ENCODE measurements around the gene COL13A1. TPM values are rescaled to one million over a fixed set of nuclear protein-coding genes. Genes with fewer than 3 reads are reported as not detected.

Gene COL13A1
- total RNA-seq, 1 experiment from 2014 or later, result 5.9 TPM

DNA sequence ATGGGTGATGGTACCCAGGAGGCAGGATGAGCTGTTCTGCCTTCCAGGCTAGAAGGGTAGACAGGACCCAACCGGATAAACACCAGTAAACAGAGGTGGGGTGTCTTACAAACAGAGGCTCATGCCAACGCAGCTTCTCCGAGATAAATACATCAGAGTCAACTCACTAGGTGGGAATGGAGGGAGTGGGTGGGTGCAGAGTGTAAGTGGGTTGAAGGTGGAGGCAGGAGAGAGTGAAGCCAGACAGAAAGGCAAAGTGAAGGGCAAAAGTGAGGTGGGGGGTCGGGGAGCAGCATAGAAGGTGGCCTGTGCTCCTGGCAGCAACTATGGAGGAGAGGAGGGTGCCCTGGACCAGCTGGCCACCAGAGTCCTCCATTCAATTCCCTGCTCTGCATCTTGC is 40.4 kb upstream of the COL13A1 start (continued):
- TF ChIP-seq YY1 (IDR thresholded peaks at IDR 0.05; ENCODE audit: extremely low read depth, insufficient replicate concordance, low read depth, low read length), result no peak
- no peak for TF ChIP-seq JUND (IDR thresholded peaks at IDR 0.05)

DNA sequence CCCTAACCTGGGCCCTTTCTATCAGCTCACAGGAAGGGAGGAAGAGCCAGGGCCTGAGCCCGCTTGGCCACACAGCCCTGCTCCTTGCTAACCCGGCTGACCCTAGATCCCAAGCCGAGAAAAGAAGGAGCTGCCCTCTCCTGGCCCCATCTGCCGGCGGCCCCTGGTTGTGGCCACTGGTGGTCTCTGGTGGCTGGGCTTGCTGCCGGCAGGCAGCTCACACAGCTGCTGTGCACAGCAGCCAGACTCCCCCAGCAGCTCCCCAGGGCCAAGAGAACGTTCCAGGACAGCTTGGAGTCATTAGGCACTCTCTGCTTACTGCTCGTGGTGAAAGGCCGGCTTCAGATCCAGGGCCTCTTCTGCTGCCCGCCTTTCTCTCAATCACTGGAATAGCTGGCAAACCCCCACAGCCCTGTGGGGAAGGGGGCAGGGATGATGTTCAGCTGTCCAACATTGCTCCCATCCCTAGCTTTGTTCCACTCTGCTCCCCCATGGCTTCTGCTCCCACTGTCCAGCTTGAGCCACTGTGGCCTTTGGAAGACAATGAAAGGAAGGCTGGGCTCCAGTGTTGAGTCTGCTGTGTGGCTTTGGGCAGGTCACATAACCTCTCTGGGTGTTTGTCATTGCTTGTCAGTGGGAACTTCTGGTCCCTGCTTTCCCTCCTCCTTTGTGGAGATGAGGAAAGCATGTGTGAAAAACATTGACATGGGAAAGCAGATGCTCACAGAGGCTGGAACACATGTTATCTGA is 35.4 kb upstream of the COL13A1 start:
- H3K27me3 ChIP-seq (ENCODE audit: insufficient read depth, low read length), result no peaks in the 10 kb centered on the region
- H2AFZ ChIP-seq (ENCODE audit: low read depth, low read length, poor library complexity, severe bottlenecking), result no peak overlapping the region
- BruUV-seq (replicated peaks), result no TSS peak
- no peak overlapping the region for H3K4me3 ChIP-seq (replicated peaks in 1 of 2; ENCODE audit: low read depth in 1 of 2, low read length in 2 of 2)
- ChIA-PET CTCF (interaction anchor here (1.2 kb wide), 1 partner anchor 20 kb away, joined by 3 read pairs; no protein-coding TSS in a partner anchor), POLR2A (no interaction called here), RAD21 (ENCODE audit: low non-redundant PET in 1 of 2, low total read pairs in 2 of 2, uncharacterized antibody in 2 of 2, unreplicated experiment in 2 of 2) (no interaction called here)
- no peak overlapping the region for H3K27ac ChIP-seq (ENCODE audit: low read depth, low read length)
- no peaks in the 10 kb centered on the region for H3K9me3 ChIP-seq (ENCODE audit: control insufficient read depth in 1 of 2, insufficient read depth in 1 of 2, low read depth in 1 of 2, low read length in 2 of 2)
- no peak overlapping the region for H3K9ac ChIP-seq (ENCODE audit: low read length)
- H3K36me3 ChIP-seq (ENCODE audit: control insufficient read depth in 1 of 2, insufficient read depth in 2 of 2, low read length in 2 of 2), result no peaks in the 10 kb centered on the region
- DNase-seq (ENCODE audit: low read depth, low spot score), result no peak
- no peak overlapping the region for H3K4me2 ChIP-seq (ENCODE audit: low read length)
- H3K79me2 ChIP-seq (ENCODE audit: insufficient read depth, low read length), result no peaks in the 10 kb centered on the region
- intact Hi-C loops (cut with micrococcal nuclease), result no loop called here
- ATAC-seq, result no peak
- H4K20me1 ChIP-seq (ENCODE audit: insufficient read depth), result no peaks in the 10 kb centered on the region
- H3K4me1 ChIP-seq (ENCODE audit: control insufficient read depth in 1 of 2, insufficient read depth in 2 of 2, low read length in 2 of 2), result peaks cover 16 to 34% of the 10 kb centered on the region in 2 experiments
- no peaks in the 10 kb centered on the region for H3K9me2 ChIP-seq (ENCODE audit: insufficient read depth)
- no peak for TF ChIP-seq JUND (IDR thresholded peaks at IDR 0.05)
- no peak for TF ChIP-seq ZNF274 (IDR thresholded peaks at IDR 0.05; ENCODE audit: low read depth, low read length)
- no peak for TF ChIP-seq EZH2 (IDR thresholded peaks at IDR 0.05)
- no peak for TF ChIP-seq EZH2phosphoT487 (IDR thresholded peaks at IDR 0.05; ENCODE audit: borderline replicate concordance)
- TF ChIP-seq, protein P1, sequence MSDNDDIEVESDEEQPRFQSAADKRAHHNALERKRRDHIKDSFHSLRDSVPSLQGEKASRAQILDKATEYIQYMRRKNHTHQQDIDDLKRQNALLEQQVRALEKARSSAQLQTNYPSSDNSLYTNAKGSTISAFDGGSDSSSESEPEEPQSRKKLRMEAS (IDR thresholded peaks at IDR 0.05), result no peak

DNA sequence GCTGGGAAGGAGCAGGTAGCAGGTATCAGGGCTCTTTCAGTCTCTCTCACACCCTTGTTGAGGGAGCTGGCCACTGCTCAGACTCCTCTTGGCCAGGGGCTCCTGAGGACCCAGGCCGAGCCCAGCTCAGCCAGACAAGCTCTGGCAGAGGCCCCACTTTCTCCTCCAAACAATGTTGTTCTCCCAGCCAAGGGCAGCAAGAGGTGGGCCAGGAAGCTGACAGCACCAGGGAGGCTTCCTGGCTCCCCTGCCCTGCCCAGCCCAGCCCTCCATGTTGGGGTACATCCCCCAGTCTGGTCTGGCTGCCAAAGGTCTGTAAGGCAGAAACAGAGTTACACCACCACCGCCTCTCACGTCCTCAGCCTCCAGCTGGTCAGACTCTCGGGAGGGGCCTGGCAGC is 33.9 kb upstream of the COL13A1 start:
- TF ChIP-seq, protein P1 (IDR thresholded peaks at IDR 0.05), result no peak
- TF ChIP-seq TCF7L2 (IDR thresholded peaks at IDR 0.05; ENCODE audit: borderline replicate concordance, extremely low read depth, insufficient read depth, insufficient read length) (no peak), FOSL1 (IDR thresholded peaks at IDR 0.05; ENCODE audit: low read depth) (no peak), EZH2phosphoT487 (IDR thresholded peaks at IDR 0.05; ENCODE audit: borderline replicate concordance) (no peak), ZNF274 (IDR thresholded peaks at IDR 0.05; ENCODE audit: low read depth, low read length) (no peak), EGR1 (IDR thresholded peaks at IDR 0.05; ENCODE audit: low read depth) (no peak), EZH2 (IDR thresholded peaks at IDR 0.05) (no peak), ELF1 (IDR thresholded peaks at IDR 0.05; ENCODE audit: borderline replicate concordance, low read depth) (no peak)
- TF ChIP-seq, protein P2, sequence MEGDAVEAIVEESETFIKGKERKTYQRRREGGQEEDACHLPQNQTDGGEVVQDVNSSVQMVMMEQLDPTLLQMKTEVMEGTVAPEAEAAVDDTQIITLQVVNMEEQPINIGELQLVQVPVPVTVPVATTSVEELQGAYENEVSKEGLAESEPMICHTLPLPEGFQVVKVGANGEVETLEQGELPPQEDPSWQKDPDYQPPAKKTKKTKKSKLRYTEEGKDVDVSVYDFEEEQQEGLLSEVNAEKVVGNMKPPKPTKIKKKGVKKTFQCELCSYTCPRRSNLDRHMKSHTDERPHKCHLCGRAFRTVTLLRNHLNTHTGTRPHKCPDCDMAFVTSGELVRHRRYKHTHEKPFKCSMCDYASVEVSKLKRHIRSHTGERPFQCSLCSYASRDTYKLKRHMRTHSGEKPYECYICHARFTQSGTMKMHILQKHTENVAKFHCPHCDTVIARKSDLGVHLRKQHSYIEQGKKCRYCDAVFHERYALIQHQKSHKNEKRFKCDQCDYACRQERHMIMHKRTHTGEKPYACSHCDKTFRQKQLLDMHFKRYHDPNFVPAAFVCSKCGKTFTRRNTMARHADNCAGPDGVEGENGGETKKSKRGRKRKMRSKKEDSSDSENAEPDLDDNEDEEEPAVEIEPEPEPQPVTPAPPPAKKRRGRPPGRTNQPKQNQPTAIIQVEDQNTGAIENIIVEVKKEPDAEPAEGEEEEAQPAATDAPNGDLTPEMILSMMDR (IDR thresholded peaks at IDR 0.05 in 2 of 3, conservative IDR thresholded peaks at IDR 0.05 in 1 of 3; ENCODE audit: borderline replicate concordance in 1 of 3, insufficient read depth in 1 of 3, low read depth in 2 of 3, low read length in 2 of 3), result no peak
- Histone ChIP-seq H3K9me3 (ENCODE audit: control insufficient read depth in 1 of 2, insufficient read depth in 1 of 2, low read depth in 1 of 2, low read length in 2 of 2) (no peaks in the 10 kb centered on the region; a peak in 1 of 4 replicates), H3K9me2 (ENCODE audit: insufficient read depth) (no peaks in the 10 kb centered on the region), H3K36me3 (ENCODE audit: control insufficient read depth in 1 of 2, insufficient read depth in 2 of 2, low read length in 2 of 2) (no peaks in the 10 kb centered on the region), H4K20me1 (ENCODE audit: insufficient read depth) (no peaks in the 10 kb centered on the region), H3K4me1 (ENCODE audit: control insufficient read depth in 1 of 2, insufficient read depth in 2 of 2, low read length in 2 of 2) (peaks cover 16 to 34% of the 10 kb centered on the region in 2 experiments), H2AFZ (ENCODE audit: low read depth, low read length, poor library complexity, severe bottlenecking) (no peak overlapping the region), H3K79me2 (ENCODE audit: insufficient read depth, low read length) (no peaks in the 10 kb centered on the region), H3K4me3 (replicated peaks in 1 of 2; ENCODE audit: low read depth in 1 of 2, low read length in 2 of 2) (no peak overlapping the region), H3K27me3 (ENCODE audit: insufficient read depth, low read length) (no peaks in the 10 kb centered on the region), H3K27ac (ENCODE audit: low read depth, low read length) (no peak overlapping the region), H3K9ac (ENCODE audit: low read length) (no peak overlapping the region), H3K4me2 (ENCODE audit: low read length) (no peak overlapping the region)
- ChIA-PET POLR2A (no interaction called here), RAD21 (ENCODE audit: low non-redundant PET in 1 of 2, low total read pairs in 2 of 2, uncharacterized antibody in 2 of 2, unreplicated experiment in 2 of 2) (interaction anchor here in 1 of 2 experiments (0.7 kb wide), 1 partner anchor 420 kb away, joined by 3 read pairs; no protein-coding TSS in a partner anchor), CTCF (no interaction called here)
- ATAC-seq (no peak), DNase-seq (ENCODE audit: low read depth, low spot score) (no peak)
- intact Hi-C loops (cut with micrococcal nuclease), result no loop called here
- BruUV-seq (replicated peaks), result no TSS peak
